Non-pigmented ciliary epithelial cell (primary cell): Measurements from ENCODE around the gene PITPNM1.
A peak's percentile ranks its signal among the peaks of the same experiment; 100 is the strongest.
"Not testable (repeated sequence)": the region's sequence is repeated elsewhere in the genome, so short reads cannot be mapped to it uniquely, and the experiment has no call there.

Source experiments
- DNase-seq: peaks from one replicate; pipeline ENCODE4 v3.0.0-alpha.2; 2010; ENCODE audit warnings: low read depth

PITPNM1 gene

DNA sequence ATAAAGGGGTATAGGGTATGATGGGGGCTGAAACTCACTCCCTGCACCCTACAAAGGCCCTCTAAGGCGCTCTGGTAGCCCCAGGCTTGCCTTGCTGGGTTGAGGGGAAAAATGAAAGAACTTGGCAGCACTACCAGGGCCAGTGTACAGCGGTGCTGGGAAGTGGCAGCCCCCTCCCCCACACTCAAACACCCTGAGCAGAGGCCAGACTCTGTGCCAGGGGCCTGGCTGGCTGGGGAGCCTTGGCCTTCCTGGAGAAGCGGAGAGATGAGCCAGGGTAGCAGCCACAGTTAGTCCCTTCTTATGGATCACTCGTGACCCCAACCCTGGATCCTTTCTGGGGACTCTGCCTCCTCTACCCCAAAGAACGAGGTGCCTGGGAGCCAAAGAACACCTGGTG, 38.8 kb downstream of the PITPNM1 start:
- DNase-seq = no peak

DNA sequence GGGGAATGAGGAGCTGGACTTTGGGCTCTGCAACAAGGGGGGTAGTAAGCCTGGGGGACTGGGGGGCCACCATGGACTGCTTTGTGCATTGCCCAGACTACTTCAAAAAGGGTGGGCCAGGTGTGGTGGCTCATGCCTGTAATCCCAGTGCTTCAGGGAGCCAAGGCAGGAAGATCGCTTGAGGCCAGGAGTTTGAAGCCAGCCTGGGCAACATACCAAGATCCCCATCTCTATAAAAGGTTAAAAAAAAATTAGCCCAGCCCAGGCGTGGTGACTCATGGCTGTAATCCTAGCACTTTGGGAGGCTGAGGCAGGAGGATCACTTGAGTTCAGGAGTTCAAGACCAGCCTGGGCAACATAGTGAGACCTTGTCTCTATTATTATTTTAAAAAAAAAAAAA, 39.6 kb downstream of the PITPNM1 start:
- DNase-seq = not testable (repeated sequence)

DNA sequence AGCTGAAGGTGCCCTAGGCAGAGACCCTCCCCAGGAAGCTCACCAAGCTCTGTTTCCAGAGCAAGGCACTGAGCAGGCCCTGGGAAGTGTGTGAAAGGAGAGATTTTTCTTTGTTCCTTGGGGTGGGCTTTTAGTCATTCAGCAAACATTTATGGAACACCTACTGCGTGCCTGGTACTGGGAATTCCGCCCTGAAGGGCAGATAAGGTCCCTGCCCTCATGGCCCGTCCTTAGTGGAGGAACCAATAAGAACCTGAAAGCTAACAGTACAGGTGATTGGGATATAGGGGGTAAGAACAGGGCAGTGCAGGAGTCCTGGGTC, 40.0 kb downstream of the PITPNM1 start:
- DNase-seq = no peak

DNA sequence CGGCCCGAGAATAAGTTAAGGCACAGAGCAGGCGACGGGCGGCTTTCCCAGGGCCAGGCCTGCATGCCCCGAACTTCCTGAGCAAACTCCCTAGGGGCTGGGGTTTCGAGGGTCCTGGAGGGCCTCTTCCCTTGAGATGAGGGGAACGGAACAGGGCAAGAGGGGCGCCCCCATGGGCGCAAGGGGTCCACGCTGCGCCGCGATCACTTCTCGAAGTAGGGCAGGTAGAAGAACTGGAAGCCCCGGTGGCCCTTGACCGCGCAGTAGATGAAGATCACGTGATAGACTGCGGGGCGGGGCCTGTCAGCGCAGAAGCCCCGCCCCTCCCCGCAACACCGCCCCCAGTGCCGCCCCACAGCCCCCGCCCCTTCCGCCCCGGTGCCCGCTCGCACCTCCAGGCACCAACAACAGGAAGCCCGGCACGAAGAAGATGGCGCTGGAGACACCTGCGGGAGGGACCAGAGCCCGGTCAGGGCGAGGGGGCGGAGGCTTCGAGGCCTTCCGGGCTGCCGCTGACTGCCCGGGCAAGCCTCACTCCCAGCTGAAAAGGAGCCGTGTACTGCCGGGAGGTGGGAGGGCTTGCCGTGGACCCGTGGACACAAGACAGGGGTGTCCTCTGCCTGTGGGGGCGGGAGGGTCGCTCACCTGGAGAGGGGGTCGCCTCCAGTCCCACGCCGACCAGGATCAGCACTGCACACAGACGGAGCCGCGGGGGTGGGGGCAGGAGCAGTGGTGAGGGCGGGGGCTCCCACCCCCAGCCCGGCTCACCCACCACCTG, 40.6 kb downstream of the PITPNM1 start:
- peak; percentile 17 for DNase-seq

DNA sequence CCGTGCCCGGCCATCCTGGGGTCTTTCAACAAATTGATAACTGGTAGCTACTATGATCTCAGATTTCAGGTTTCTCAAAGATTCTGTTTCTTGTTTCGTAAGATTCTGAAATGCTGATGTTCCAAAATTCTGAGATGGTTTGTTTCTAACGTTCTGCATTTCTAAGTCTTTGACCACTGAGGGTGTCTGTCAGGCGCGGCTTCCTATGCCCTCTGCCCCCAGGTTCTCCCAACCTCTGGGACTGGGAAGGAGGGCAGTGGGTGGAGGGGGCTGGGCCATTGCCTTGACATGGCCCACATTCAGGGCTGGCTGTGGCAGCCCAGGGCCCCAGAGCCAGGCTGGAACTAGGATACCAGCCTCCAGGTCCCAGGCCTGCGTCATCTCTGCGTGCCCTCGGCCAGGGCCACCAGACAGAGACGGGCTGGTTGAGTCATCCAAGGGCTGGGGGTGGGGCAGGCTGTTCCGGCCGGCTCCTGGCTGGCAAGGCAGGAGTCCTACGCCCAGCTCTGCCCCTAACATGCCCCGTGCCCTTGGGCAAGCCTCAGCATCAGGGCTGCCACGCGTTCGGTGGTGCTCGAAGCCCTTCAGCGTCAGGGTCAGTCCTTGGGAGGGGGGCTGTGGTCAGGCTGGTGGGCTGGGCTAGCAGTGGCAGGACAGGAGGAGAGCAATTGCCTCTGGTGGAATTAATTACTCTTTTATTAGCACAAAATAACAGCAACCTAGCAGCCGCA, 41.3 kb downstream of the PITPNM1 start:
- no peak for DNase-seq

DNA sequence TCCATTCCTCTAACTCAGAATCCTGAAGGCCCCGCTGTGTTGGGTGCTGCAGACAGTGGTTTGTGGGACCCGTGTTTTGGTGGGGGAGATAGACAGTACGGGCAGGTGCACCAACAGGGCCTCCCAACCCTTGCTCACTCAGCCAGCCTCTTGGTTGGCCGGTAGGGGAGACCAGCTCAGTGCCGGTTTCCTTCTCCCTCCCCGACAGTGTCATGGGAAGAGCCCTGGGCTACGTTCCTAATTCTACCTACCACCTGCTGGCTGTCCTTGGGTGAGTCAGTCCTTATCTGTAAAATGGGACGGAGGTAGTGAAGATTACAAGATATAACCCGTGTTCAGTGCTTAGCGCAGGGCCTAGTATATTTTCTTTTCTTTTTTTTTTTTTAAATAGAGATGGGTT, 42.0 kb downstream of the PITPNM1 start:
- no peak for DNase-seq

DNA sequence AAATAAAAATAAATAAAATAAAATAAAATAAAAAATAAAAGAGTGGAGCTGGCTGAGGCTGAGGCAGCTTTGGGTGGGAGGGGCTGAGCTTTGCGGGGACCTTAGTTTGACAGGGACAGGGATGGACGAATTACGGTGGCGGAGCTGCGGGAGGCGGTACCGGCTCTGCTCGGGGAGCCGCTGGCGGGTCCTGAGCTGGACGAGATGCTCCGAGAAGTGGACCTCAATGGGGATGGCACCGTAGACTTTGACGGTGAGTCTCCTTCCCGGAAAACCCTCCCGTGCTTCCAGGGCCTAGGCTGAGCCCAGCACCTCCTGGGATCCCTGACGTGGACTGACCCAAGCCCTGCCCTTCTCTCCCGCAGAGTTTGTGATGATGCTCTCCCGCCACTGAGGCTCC, 46.9 kb downstream of the PITPNM1 start:
- DNase-seq = no peak

DNA sequence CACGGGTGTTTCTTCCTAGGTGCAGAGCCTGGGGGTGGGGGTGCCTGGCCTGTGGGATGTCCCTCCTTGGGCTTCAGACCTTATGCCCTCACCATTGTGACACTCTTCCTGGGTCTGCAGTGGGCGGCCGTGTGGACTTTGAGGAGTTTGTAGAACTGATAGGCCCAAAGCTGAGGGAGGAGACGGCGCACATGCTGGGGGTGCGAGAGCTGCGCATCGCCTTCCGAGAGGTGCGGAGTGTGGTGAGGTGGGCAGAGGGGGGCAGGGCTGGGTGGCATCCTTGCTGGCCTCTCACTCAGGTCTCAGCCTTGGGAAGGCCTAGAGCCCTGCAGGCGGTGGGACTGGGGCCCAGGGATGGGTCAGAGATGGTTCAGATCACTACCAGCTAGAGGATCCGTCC, 47.7 kb downstream of the PITPNM1 start:
- no peak for DNase-seq

DNA sequence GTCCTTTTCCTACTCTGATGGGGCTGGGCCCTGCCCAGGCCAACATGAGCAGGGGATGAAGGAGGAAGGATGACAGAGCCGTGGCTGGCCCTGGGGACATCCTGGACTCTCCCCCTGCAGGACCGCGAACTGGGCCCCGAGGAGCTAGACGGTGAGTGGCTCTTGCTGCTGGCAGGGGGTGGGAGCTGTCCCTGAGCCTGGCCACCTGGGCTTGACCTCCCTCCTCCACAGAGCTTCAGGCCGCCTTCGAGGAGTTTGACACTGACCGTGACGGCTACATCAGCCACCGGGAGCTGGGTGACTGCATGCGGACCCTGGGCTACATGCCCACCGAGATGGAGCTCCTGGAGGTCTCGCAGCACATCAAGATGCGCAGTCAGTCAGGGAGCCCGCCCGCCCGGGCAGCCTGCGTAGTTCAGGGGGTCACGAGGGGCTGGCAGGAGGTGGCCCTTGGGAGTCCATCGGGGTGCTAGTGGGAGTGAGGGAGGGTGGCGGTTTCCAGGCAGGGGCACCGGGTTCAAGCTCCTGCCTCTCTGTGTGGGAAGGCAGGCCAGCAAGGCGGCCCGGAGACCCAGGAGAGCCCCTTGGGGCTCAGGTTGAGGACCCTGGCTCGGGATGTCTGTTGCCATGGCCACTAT, 49.0 kb downstream of the PITPNM1 start:
- no peak for DNase-seq

DNA sequence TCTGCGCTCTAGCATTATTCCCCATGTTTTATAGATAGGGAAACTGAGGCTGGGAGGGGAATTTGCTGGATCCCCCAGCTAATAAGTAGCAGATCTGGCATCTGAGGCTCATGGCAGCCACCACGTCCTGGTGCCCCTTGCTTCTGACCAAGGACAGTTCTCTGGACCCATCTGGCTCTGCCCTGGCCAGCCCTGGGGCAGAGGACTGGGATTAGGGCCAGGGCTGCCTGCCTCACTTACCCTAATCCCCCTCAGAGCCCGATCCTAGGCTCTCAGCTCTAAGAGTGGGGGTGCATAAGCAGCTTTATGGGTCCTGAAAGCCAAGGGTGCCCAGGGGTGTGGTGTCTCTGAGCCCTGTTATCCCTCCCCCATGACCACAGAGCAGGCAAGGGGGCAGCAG, 50.1 kb downstream of the PITPNM1 start, which contains the start of gene CABP4:
CABP4 (plus strand) TSS at position 301 of the 400 bp plus-strand sequence; CDS start at position 371, 70 bp downstream.
- DNase-seq = no peak

DNA sequence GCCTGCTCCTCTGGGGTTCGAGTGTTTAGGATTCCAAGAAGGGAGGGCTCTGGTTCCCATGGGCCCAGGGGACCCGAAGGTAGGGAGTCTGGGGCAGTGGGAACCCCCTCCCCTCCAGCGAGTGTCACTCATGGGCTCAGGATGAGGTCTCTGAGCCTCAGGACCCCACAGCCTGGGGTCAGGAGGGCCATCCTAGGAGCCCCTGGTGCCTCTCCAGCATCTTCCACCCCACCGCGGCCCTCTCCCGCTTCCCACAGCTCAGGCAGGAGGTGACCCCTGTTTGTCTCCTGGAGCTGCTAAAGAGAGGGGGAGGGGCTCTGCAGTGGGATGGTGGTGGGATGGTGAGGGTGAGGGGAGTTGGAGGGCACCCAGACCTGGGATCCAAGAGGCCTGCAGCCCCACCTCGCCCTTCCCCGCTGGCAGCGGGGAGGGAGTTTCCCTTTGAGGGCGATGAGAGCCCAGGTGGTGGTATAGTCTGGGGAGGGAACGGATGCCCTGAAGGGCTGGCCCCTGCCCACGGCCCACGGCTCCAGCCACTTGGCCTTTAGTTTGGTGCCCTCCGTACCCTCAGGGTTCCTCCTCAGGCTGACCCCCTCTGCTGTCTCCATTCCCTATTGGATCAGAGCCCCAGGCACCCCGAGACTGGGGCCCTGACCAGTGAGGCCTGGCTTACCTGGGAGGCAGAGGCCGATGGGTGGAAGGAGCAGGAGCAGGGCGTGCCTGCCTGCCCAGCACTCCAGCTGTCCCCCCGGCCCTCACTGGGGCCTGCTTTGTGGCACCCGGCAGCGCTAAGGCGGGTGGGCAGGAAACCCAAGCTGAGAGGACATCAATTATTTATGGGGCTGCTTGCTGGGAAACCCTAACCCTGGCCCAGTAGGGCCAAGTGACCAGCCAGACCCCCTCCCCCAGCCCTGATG, 51.1 kb downstream of the PITPNM1 start:
- DNase-seq = no peak

DNA sequence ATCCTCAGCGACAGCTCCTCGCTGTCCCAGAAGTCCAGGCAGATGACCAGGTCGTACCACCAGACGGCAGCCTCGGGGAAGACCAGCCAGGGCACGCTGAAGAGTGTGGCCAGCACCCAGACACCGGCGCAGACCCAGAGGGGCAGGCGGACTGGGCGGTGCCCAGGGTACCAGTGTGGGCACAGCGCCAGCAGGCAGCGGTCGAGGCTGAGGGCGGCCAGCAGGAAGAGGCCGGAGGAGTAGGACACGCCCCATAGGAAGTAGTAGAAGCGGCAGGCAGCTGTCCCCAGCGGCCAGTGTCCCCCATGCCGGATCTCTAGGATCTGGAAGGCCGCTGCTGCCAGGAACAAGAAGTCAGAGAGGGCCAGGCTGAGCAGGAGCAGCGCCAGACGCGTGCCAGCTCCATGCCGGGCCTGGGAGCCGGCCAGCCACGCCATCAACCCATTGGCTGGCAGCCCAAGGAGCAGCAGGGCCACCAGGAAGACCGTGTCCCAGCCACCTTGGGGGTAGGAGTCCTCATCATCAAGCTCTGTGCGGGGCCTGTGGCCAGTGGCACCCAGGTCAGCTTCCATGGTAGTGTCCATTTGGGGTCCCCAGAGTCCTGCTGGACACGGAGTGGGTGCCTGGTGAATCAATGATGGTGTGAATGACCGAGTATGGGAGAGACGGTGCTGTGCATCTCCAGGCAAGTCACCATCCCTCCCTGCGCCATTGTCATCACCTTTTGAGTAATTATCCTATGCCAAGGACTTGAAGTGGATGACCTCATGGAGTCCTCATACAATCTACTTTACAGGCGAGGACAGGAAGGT, 52.8 kb downstream of the PITPNM1 start, which contains the start of gene GPR152:
GPR152 (minus strand) TSS at position 589 of the 812 bp plus-strand sequence; CDS start at position 584, 5 bp downstream.
- DNase-seq = no peak

DNA sequence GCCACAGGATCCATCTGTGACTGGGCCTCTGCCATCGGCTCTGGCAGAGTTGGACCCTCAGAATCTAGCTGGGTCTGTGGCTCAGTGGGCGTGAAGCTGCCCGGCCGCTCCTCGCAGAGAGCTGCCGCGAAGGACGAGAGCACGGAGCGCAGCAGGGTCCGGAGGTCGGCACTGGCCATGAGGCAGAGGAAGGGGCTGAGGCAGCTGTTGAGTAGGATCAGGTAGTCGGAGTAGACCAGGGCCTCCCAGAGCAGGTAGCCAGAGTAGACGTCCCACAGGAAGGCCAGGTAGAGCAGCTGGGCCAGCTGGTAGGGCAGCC, 53.5 kb downstream of the PITPNM1 start:
- no peak for DNase-seq

DNA sequence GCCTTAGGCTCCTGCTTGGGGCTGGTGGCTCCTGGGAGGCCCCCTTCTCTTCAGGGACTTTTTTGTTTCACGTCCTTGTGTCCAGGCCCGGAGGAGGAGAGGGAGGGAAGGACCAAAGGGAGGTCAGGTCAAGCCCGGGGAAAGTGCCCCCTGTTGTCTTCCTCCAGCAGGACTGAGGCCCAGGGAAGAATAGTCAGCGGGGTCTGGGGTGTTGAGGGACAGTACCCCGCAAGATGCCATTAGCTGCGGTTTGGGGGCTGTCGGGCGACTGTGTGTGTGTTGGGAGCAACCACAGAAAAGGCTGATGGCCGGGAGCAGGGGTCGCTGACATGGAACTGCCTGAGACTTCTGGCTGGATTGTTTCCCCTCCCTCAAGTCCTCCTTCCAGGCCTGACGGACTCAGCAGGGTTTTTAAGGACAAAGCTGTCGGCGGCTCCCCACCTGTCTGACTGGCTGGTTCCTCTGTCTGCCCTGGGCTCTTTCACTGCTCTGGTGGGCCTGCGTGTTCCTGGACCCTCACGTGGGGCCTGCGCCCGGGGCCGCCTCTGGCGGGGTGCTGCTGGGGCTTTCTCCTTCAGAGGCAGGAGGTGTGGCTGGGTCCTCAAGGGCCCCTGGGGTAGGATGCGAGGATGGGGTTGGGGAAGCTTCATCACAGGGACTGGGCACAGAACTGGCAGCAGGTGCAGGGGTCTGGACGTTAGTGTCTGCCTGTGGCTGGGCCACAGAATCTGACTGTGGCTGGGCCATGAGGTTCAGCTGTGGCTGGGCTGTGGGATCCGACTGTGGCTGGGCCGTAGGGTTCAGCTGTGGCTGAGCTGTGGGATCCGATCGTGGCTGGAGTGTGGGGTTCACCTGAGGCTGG, 54.1 kb downstream of the PITPNM1 start:
- DNase-seq = no peak

DNA sequence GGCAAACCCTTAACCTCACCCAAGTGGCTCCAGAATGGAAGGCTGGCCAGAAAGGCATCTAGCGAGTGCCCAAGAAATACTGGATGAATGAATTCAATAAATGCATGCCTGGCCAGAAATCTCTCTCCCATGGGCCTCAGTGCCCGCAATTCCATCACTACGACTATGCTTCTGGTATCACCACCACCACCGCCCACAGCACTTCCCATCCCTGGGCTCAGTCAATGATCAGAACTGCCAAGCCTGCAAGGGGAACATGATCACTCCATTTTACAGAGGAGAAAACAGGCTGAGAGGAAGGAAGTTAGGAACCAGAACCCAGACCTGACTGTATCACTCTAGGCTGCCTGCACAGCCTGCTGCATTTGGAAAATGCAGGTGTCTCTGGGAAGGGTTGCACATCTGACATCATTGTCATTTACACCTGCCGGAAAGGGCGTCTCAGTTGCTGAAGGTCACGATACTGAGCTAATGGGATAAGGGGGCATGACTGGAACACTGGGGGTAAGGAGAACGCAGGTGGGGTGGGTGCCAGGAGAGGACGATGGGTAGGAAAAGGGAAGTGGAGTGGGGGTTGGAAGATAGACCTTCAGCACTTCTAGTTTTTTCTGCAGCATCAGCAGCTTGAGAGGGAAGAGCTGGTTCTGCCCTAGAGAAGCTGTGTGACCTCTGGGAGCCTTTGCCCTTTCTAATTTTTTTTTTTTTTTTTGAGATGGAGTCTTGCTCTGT, 55.9 kb downstream of the PITPNM1 start:
- DNase-seq = no peak

DNA sequence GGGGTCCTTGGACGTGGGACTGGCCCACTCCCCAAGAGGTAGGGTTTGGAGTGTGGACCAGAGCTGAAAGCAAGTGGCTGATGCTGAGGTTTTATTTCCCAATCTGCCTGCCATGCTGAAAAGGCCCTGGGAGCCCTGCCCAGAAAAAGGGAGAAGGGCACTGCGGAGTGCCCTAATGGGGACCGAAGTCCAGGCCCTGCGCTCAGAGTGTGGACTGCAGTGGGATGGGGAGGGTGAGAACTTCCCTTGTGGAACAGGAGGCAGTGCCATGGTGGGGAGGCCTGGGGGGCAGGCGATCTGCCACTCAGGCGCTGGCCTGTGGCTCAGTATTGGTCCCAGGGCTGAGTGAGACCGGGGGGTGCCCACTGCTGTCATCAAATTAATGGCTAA, 56.9 kb downstream of the PITPNM1 start:
- no peak for DNase-seq

DNA sequence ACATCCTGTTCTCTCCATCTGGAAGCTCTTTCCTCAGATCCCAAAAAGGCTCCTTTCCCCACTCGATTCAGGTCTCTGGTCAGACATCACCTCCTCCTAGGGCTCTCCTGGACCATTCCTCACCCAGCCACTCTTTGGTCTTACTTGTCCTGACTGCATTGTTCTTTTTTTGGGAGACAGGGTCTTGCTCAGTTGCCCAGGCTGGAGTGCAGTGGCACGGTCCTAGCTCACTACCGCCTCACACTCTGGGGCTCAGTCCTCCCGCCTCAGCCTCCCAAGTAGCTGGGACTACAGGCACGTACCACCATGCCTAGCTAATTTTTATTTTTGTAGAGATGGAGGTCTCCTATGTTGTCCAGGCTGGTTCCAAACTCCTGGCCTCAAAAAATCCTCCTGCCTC, 59.6 kb downstream of the PITPNM1 start:
- DNase-seq = no peak

DNA sequence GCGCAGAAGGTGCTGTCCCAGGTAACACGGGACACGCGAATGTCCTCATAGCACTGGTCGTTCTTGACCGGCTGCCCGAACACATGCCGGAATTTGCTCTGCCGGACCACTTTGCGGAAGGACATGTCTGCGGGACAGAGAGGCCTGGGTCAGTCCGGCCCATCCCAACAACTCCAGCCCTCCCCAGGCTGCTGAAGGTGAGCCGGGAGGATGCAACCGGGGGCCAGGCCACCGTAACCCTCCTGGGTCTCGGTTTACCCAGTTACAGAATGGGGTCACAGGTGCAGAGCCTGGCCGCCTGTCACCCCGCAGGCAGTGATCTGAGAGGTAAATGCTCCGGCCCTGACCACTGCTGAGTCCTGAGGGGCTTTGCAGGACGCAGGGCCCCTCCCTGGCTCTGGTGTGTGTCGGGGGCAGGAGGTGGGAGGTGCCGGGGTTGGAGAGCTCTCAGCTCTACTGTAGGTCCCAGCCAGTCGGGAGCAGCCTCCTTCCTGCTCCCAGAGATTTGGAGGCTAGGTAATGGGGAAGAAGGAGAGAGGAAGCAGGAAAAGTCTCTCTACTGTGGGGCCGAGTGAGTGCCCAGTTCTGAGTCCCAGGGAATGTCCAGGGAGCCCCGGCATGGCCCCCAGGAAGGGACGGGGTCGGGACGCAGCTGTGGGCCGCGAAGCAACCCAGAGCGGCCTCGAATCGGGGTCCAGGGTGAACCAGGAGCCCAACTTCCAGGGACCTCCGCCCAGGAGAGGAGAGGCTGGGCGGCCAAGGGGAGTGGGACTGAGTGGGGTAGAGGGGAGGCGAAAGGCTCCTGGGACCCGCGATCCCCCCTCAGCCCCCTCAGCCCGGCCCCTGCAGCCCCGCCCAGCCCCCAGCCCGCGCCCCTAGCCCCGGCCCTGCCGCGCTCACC, 62.4 kb downstream of the PITPNM1 start:
- DNase-seq = no peak
